HepG2 (cell line): ENCODE results near the gene YPEL5. TPM values are rescaled to one million over a fixed set of nuclear protein-coding genes. Genes with fewer than 3 reads are reported as not detected.

Source experiments
- ASH2L ChIP-seq: fragments of 300-600, 200-600 bp; sonication (generic); IDR thresholded peaks from 2 replicates; pipeline ENCODE4 v1.7.0; 2017; ENCODE audit warnings: low read depth, mild to moderate bottlenecking, moderate library complexity, mixed read lengths, low read length; ENCODE audit not compliant: insufficient read length
- BRD4 ChIP-seq: sonication (generic); formaldehyde crosslinking; IDR thresholded peaks from 2 replicates; pipeline ENCODE4 v1.4.0; 2020; ENCODE audit warnings: missing genetic modification reagents
- CHCHD3 ChIP-seq: sonication (generic); formaldehyde crosslinking; IDR thresholded peaks from 2 replicates; pipeline ENCODE4 v1.8.0; 2022; ENCODE audit warnings: mild to moderate bottlenecking, missing genetic modification reagents, moderate library complexity
- ESRRA ChIP-seq: sonication (generic); formaldehyde crosslinking; IDR thresholded peaks from 2 replicates; pipeline ENCODE4 v1.5.1; 2020; ENCODE audit warnings: mild to moderate bottlenecking, low read depth, missing genetic modification reagents
- FOXA1 ChIP-seq, 2 experiments: fragments of 450-650 bp in 1 of 2; sonication (generic) in 1 of 2; formaldehyde crosslinking in 1 of 2; IDR thresholded peaks; 2 replicates each; pipeline versions ENCODE4 v1.4.0 to v1.6.1; 2016 to 2020; ENCODE audit warnings: missing genetic modification reagents in 1 of 2
- IKZF4 ChIP-seq: sonication (generic); formaldehyde crosslinking; IDR thresholded peaks from 2 replicates; pipeline ENCODE4 v1.5.1; 2020; ENCODE audit warnings: borderline replicate concordance, mild to moderate bottlenecking, low read depth, missing genetic modification reagents; ENCODE audit errors: not compliant biosample characterization
- MATR3 ChIP-seq: sonication (generic); formaldehyde crosslinking; IDR thresholded peaks from 2 replicates; pipeline ENCODE4 v1.4.0; 2020; ENCODE audit warnings: missing genetic modification reagents
- POLR2A ChIP-seq, 2 experiments: IDR thresholded peaks; 2 replicates each; pipeline ENCODE4 v1.6.1; 2011; ENCODE audit warnings: low read depth in 2 of 2, low read length in 2 of 2, mild to moderate bottlenecking in 1 of 2, moderate library complexity in 1 of 2; ENCODE audit not compliant: insufficient read depth in 1 of 2
- ZBTB7B ChIP-seq: sonication (generic); formaldehyde crosslinking; IDR thresholded peaks from 2 replicates; pipeline ENCODE4 v1.4.0; 2020; ENCODE audit warnings: missing genetic modification reagents
- ZFP36L1 ChIP-seq: sonication (generic); formaldehyde crosslinking; IDR thresholded peaks from 2 replicates; pipeline ENCODE4 v1.8.0; 2022; ENCODE audit warnings: mild to moderate bottlenecking, missing genetic modification reagents, moderate library complexity
- ZFY ChIP-seq: sonication (generic); formaldehyde crosslinking; IDR thresholded peaks from 2 replicates; pipeline ENCODE4 v1.4.0; 2020; ENCODE audit warnings: missing genetic modification reagents
- ZIK1 ChIP-seq: sonication (generic); formaldehyde crosslinking; IDR thresholded peaks from 2 replicates; pipeline ENCODE4 v1.5.0; 2020; ENCODE audit warnings: mild to moderate bottlenecking, low read depth, missing genetic modification reagents, borderline replicate concordance
- ZNF329 ChIP-seq: sonication (generic); formaldehyde crosslinking; IDR thresholded peaks from 2 replicates; pipeline ENCODE4 v1.9.0; 2021; ENCODE audit warnings: low read depth, mild to moderate bottlenecking, missing genetic modification reagents
- polyA plus RNA-seq, 8 experiments: library from polyadenylated mRNA; depleted of rRNA in 3 of 8; stranded (reverse) in 7 of 8; unstranded in 1 of 8; fragments of >200 nt; fragmentation: Illumina TruSeq in 4 of 8; extraction: Trizol in 4 of 8; gene quantifications; 2 replicates each; pipeline versions ENCODE4 v1.2.1 to v1.2.3, GENCODE V29; 2011 to 2016; ENCODE audit warnings: low read depth in 4 of 8, missing spikeins in 1 of 8, mixed read lengths in 1 of 8; ENCODE audit not compliant: insufficient read depth in 1 of 8
- total RNA-seq, 5 experiments: library from RNA; depleted of rRNA; stranded (reverse); fragments of >200 nt; fragmentation: Illumina TruSeq; extraction: Trizol; gene quantifications; 2 replicates each; pipeline ENCODE4 v1.2.3, GENCODE V29; 2016; ENCODE audit warnings: low read depth in 1 of 5
- TF ChIP-seq, protein P1 (sequence below): sonication (generic); formaldehyde crosslinking; IDR thresholded peaks from 2 replicates; pipeline ENCODE4 v1.8.0; 2022; ENCODE audit warnings: low read depth, missing genetic modification reagents
- TF ChIP-seq, protein P2 (sequence below): sonication (generic); formaldehyde crosslinking; IDR thresholded peaks from 2 replicates; pipeline ENCODE4 v1.4.0; 2020; ENCODE audit warnings: mild to moderate bottlenecking, missing genetic modification reagents, borderline replicate concordance
- TF ChIP-seq, protein P3 (sequence below): sonication (generic); formaldehyde crosslinking; IDR thresholded peaks from 2 replicates; pipeline ENCODE4 v1.4.0; 2020; ENCODE audit warnings: missing genetic modification reagents, borderline replicate concordance

YPEL5 gene
- total and polyA plus RNA-seq, 2 of the 13 experiments (the other 11 are each of a cell fraction or from before 2014, with no cell fraction given) = 12.7 to 49.7 TPM

DNA sequence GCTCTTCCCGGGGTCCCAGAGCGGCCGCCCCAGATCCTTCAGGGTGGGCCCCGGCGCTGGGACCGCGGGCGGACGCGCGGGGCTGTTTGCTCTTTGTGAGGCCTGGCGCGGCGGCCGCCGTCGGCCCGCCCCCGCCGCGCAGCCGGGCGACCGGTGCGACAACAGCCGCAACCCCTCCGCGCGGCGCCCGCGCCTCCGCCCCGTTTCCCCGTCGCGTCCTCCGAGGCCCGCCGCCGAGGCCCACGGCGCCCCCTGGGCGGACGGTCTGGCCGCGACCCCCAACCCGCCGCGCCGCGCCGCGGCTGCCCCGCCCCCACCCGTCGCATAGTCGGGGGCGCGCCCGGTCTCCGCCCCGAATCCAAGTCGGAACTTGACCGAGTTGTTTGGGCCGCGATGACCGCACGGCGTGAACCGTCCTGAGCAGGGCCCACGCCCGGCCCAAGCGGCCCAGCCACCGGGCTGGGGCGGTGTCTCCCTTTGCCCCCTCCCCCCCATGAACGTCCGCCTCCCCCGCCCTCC lies 448 bp downstream of the YPEL5 start (continued):
- 0 out of 2 replicates have a peak, but pooled peaks have one; percentile 2 for TF ChIP-seq ZNF329 (CRISPR knock-in tag)
- TF ChIP-seq CHCHD3 (CRISPR knock-in tag) = no peak
- TF ChIP-seq MATR3 = no peak
- no peak for TF ChIP-seq BRD4 (CRISPR knock-in tag)
- TF ChIP-seq, protein P1, sequence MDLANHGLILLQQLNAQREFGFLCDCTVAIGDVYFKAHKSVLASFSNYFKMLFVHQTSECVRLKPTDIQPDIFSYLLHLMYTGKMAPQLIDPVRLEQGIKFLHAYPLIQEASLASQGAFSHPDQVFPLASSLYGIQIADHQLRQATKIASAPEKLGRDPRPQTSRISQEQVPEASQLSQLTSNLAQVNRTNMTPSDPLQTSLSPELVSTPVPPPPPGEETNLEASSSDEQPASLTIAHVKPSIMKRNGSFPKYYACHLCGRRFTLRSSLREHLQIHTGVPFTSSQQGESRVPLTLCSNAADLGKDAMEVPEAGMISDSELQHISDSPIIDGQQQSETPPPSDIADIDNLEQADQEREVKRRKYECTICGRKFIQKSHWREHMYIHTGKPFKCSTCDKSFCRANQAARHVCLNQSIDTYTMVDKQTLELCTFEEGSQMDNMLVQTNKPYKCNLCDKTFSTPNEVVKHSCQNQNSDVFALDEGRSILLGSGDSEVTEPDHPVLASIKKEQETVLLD (CRISPR knock-in tag) = peak; percentile 12; the same call in 1 of the 2 replicates
- 0 out of 2 replicates have a peak, but pooled peaks have one; percentile 8 for TF ChIP-seq ZFP36L1
- TF ChIP-seq, protein P2, sequence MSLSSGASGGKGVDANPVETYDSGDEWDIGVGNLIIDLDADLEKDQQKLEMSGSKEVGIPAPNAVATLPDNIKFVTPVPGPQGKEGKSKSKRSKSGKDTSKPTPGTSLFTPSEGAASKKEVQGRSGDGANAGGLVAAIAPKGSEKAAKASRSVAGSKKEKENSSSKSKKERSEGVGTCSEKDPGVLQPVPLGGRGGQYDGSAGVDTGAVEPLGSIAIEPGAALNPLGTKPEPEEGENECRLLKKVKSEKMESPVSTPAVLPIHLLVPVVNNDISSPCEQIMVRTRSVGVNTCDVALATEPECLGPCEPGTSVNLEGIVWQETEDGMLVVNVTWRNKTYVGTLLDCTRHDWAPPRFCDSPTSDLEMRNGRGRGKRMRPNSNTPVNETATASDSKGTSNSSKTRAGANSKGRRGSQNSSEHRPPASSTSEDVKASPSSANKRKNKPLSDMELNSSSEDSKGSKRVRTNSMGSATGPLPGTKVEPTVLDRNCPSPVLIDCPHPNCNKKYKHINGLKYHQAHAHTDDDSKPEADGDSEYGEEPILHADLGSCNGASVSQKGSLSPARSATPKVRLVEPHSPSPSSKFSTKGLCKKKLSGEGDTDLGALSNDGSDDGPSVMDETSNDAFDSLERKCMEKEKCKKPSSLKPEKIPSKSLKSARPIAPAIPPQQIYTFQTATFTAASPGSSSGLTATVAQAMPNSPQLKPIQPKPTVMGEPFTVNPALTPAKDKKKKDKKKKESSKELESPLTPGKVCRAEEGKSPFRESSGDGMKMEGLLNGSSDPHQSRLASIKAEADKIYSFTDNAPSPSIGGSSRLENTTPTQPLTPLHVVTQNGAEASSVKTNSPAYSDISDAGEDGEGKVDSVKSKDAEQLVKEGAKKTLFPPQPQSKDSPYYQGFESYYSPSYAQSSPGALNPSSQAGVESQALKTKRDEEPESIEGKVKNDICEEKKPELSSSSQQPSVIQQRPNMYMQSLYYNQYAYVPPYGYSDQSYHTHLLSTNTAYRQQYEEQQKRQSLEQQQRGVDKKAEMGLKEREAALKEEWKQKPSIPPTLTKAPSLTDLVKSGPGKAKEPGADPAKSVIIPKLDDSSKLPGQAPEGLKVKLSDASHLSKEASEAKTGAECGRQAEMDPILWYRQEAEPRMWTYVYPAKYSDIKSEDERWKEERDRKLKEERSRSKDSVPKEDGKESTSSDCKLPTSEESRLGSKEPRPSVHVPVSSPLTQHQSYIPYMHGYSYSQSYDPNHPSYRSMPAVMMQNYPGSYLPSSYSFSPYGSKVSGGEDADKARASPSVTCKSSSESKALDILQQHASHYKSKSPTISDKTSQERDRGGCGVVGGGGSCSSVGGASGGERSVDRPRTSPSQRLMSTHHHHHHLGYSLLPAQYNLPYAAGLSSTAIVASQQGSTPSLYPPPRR (CRISPR knock-in tag) = no peak
- TF ChIP-seq POLR2A (IDR thresholded peaks at IDR 0.05; ENCODE audit: insufficient read depth in 1 of 2, low read depth in 2 of 2, low read length in 2 of 2) = peak in 1 of 2 experiments; percentile 45; a peak in 2 of 4 replicates
- peak; percentile 11 for TF ChIP-seq IKZF4 (CRISPR knock-in tag)
- no peak for TF ChIP-seq FOXA1 (IDR thresholded peaks at IDR 0.05)
- no peak for TF ChIP-seq FOXA1 (CRISPR knock-in tag; IDR thresholded peaks at IDR 0.05)
- TF ChIP-seq ZIK1 = peak; percentile 16; the same call in 1 of the 2 replicates
- peak; percentile 32 for TF ChIP-seq ZFY (CRISPR knock-in tag)
- TF ChIP-seq ESRRA (CRISPR knock-in tag) = no peak
- TF ChIP-seq, protein P3, sequence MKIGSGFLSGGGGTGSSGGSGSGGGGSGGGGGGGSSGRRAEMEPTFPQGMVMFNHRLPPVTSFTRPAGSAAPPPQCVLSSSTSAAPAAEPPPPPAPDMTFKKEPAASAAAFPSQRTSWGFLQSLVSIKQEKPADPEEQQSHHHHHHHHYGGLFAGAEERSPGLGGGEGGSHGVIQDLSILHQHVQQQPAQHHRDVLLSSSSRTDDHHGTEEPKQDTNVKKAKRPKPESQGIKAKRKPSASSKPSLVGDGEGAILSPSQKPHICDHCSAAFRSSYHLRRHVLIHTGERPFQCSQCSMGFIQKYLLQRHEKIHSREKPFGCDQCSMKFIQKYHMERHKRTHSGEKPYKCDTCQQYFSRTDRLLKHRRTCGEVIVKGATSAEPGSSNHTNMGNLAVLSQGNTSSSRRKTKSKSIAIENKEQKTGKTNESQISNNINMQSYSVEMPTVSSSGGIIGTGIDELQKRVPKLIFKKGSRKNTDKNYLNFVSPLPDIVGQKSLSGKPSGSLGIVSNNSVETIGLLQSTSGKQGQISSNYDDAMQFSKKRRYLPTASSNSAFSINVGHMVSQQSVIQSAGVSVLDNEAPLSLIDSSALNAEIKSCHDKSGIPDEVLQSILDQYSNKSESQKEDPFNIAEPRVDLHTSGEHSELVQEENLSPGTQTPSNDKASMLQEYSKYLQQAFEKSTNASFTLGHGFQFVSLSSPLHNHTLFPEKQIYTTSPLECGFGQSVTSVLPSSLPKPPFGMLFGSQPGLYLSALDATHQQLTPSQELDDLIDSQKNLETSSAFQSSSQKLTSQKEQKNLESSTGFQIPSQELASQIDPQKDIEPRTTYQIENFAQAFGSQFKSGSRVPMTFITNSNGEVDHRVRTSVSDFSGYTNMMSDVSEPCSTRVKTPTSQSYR (CRISPR knock-in tag) = peak; percentile 6; the same call in 1 of the 2 replicates
- peak; percentile 49 for TF ChIP-seq ASH2L
- peak; percentile 30 for TF ChIP-seq ZBTB7B
